Esophagus muscularis mucosa (tissue), 4 donors: ENCODE data around the gene TMEM69. TPM values are rescaled to one million over a fixed set of nuclear protein-coding genes. Genes with fewer than 3 reads are reported as not detected.
A peak's percentile ranks its signal among the peaks of the same experiment; 100 is the strongest.
"Not testable (repeated sequence)": the region's sequence is repeated elsewhere in the genome, so short reads cannot be mapped to it uniquely, and the experiment has no call there.

Experiments used
- DNase-seq: peaks from one replicate; pipeline ENCODE4 v3.0.0-alpha.2; 2017; ENCODE audit errors: extremely low spot score
- H3K27ac ChIP-seq, 4 donors: fragments of 200-600 bp; sonication (generic); replicated peaks in 1 of 4; 1 replicate in 3 of 4; 2 replicates in 1 of 4; pipeline ENCODE4 v1.5.1; 2016 to 2019; ENCODE audit warnings: mild to moderate bottlenecking in 1 of 4
- H3K27me3 ChIP-seq, 4 donors: fragments of 200-600 bp; sonication (generic); one replicate each; pipeline versions ENCODE4 v1.5.1 to v1.6.0; 2016 to 2019
- H3K36me3 ChIP-seq, 4 donors: fragments of 200-600 bp; sonication (generic); one replicate each; pipeline ENCODE4 v1.5.1; 2016 to 2019
- H3K4me1 ChIP-seq, 4 donors: fragments of 200-600 bp; sonication (generic); one replicate each; pipeline ENCODE4 v1.5.1; 2016 to 2019
- H3K4me3 ChIP-seq, 4 donors: fragments of 200-600 bp; sonication (generic); 1 replicate in 2 of 4; 2 replicates in 2 of 4; pipeline ENCODE4 v1.5.1; 2016 to 2019; ENCODE audit warnings: mild to moderate bottlenecking in 4 of 4, moderate library complexity in 1 of 4
- H3K9me3 ChIP-seq, 4 donors: fragments of 200-600 bp; sonication (generic); 1 replicate in 3 of 4; 2 replicates in 1 of 4; pipeline ENCODE4 v1.5.1; 2016 to 2019
- CTCF ChIP-seq, 3 experiments: fragments of 200-600 bp in 2 of 3; fragments of 450-650 bp in 1 of 3; sonication (generic) in 2 of 3; IDR thresholded peaks; one replicate each; pipeline ENCODE4 v1.5.1; 2017 to 2019; ENCODE audit warnings: antibody characterized with exemption in 3 of 3, mild to moderate bottlenecking in 2 of 3, moderate library complexity in 1 of 3
- EP300 ChIP-seq: sonication (generic); formaldehyde crosslinking; IDR thresholded peaks from one replicate; pipeline ENCODE4 v1.6.1; 2017; ENCODE audit warnings: antibody characterized with exemption
- POLR2A ChIP-seq: fragments of 450-650 bp; IDR thresholded peaks from one replicate; pipeline ENCODE4 v1.6.1; 2017; ENCODE audit warnings: antibody characterized with exemption, moderate library complexity, mild to moderate bottlenecking, low read depth
- POLR2AphosphoS5 ChIP-seq, 2 donors: sonication (generic); formaldehyde crosslinking; IDR thresholded peaks; one replicate each; pipeline ENCODE4 v1.6.1; 2017; ENCODE audit warnings: antibody characterized with exemption in 2 of 2
- WGBS: methylation state at CpG from one replicate; pipeline ENCODE4 v1.1.5; 2018; 5-methylcytosine and 5-hydroxymethylcytosine counted together
- intact Hi-C: fragments of 100-400 bp; cut with DNase I; formaldehyde crosslinking; loops from one replicate; pipeline ENCODE4 v1.15.1; 2023
- total RNA-seq, 4 donors: library from RNA; depleted of rRNA; stranded (reverse); fragments of >200 nt; gene quantifications; one replicate each; pipeline versions ENCODE4 v1.1.0 to v1.2.1, GENCODE V29; 2016

Gene TMEM69
- total RNA-seq, 4 donors from 2014 or later: 18.9 to 22.5 (median 19.9) TPM

DNA sequence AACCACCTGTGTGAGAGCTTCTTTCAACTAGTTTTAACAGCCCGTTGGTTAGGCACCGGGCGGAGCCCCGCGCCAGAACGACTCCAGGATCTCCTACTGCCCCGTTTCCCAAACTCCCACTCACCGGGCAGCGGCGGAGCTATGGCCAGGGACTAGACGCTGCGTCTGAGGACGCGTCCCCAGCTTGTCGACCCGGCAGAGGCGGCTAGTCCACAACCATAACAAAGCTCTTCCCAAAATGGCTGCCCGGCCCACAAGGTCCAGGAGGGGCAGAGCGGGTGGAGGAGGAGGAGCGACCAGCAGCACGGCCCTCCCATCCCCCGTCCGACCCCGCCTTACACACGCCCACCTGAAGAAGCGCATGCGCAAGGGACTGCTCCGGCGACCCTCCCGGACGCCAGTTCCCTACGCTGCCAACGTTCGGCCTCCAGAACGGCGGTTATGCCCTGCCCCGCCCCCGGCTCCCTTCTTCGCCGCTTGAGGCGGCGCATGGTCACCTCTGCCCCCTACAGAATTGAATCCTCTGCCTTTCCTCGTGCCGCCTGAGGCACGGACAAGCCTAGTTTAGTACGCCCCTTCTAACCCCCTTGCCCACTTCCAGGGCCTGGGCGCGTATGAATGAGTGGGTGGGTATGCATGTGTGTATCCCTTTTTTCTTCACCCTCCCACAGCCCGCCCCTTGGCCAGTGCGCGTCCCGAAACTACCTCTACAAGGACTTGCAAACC lies 1.5 kb upstream of the TMEM69 start, which contains the start of gene GPBP1L1:
Gene GPBP1L1 (minus strand): TSS at position 246 of the 726 bp plus-strand sequence. CDS start 27,446 bp downstream, outside the sequence.
- peak within 1 kb of the TSS; percentile 77 to 95 (median 92) for H3K4me3 ChIP-seq
- peaks cover 30 to 69% (median 59%) of the 10 kb centered on the region in 4 donors for H3K4me1 ChIP-seq
- no peaks in the 10 kb centered on the region for H3K9me3 ChIP-seq
- DNase-seq: peak; percentile 99
- H3K36me3 ChIP-seq: peaks cover 0 to 20% (median 8%) of the 10 kb centered on the region in 4 donors
- intact Hi-C loops: loop anchor here (5.0 to 10.0 kb wide), 2 partner anchors 99 to 198 kb away; no protein-coding TSS in a partner anchor
- TF ChIP-seq POLR2AphosphoS5 (IDR thresholded peaks at IDR 0.05) (peak; percentile 89 to 93), CTCF (IDR thresholded peaks at IDR 0.05) (peak in 1 of 3 experiments; percentile 3), POLR2A (peak; percentile 51), EP300 (no peak)
- peak within 1 kb of the TSS; percentile 93 to 97 (median 96) for H3K27ac ChIP-seq
- no peaks in the 10 kb centered on the region for H3K27me3 ChIP-seq
- WGBS: 1% methylated on average over 17 of the region's 52 CpGs

- Histone ChIP-seq H3K27ac (peak overlapping the region; percentile 93 to 97 (median 96)), H3K36me3 (peaks cover 0 to 26% (median 10%) of the 10 kb centered on the region in 4 donors), H3K4me1 (peaks cover 24 to 62% (median 51%) of the 10 kb centered on the region in 4 donors), H3K9me3 (no peaks in the 10 kb centered on the region), H3K27me3 (no peaks in the 10 kb centered on the region), H3K4me3 (peak overlapping the region; percentile 77 to 95 (median 92))
- peak; percentile 98 for DNase-seq
- WGBS: 3% methylated on average over 33 of the region's 44 CpGs
- intact Hi-C loops: loop anchor here (5.0 to 10.0 kb wide), 2 partner anchors 100 to 198 kb away; no protein-coding TSS in a partner anchor
- TF ChIP-seq POLR2A: peak; percentile 25
- TF ChIP-seq POLR2AphosphoS5 (IDR thresholded peaks at IDR 0.05): peak; percentile 93 to 94
- TF ChIP-seq EP300: no peak
These were observed 797 bp upstream of the TMEM69 start for GRCh38 chr1:45687014-45687753.

GRCh38 chr1:45693811-45694210 lies 5.8 kb downstream of the TMEM69 start:
- H3K9me3 ChIP-seq, H3K27ac ChIP-seq, DNase-seq, H3K27me3 ChIP-seq, intact Hi-C loops, H3K4me3 ChIP-seq: not testable (repeated sequence)
- Histone ChIP-seq H3K36me3 (peaks cover 12 to 85% (median 50%) of the 10 kb centered on the region in 4 donors), H3K4me1 (peaks cover 7 to 16% (median 12%) of the 10 kb centered on the region in 4 donors)
- 83% methylated on average over 8 of the region's 8 CpGs for WGBS

GRCh38 chr1:45694823-45695222 lies 6.8 kb downstream of the TMEM69 start:
- Histone ChIP-seq H3K4me1 (peaks cover 0 to 6% (median 2%) of the 10 kb centered on the region in 4 donors), H3K27ac (no peak overlapping the region), H3K4me3 (no peak overlapping the region), H3K27me3 (no peaks in the 10 kb centered on the region), H3K9me3 (no peaks in the 10 kb centered on the region), H3K36me3 (peaks cover 12 to 91% (median 49%) of the 10 kb centered on the region in 4 donors)
- DNase-seq: no peak
- 91% methylated on average over 7 of the region's 7 CpGs for WGBS
- no peak for TF ChIP-seq POLR2AphosphoS5 (IDR thresholded peaks at IDR 0.05)
- no peak for TF ChIP-seq POLR2A
- no peak for TF ChIP-seq EP300
- no peak for TF ChIP-seq CTCF (IDR thresholded peaks at IDR 0.05)
- intact Hi-C loops: no loop called here

GRCh38 chr1:45704637-45705036 lies 16.7 kb downstream of the TMEM69 start:
- Histone ChIP-seq H3K27me3 (no peaks in the 10 kb centered on the region), H3K9me3 (peaks cover 0 to 3% (median 0%) of the 10 kb centered on the region in 4 donors), H3K4me3 (no peak overlapping the region), H3K4me1 (no peaks in the 10 kb centered on the region), H3K36me3 (peaks cover 5 to 58% (median 22%) of the 10 kb centered on the region in 4 donors), H3K27ac (no peak overlapping the region)
- 94% methylated on average over 1 of the region's 1 CpG for WGBS
- TF ChIP-seq POLR2A (no peak), EP300 (no peak), CTCF (IDR thresholded peaks at IDR 0.05) (no peak), POLR2AphosphoS5 (IDR thresholded peaks at IDR 0.05) (no peak)
- no peak for DNase-seq
- intact Hi-C loops: no loop called here
